Measurements from ENCODE around the gene CFAP410. TPM values are rescaled to one million over a fixed set of nuclear protein-coding genes. Genes with fewer than 3 reads are reported as not detected.

Gene CFAP410
- total RNA-seq, 1 donor from 2014 or later: 23.9 TPM

- H3K4me1 Mint-ChIP-seq: peaks cover 4% of the 10 kb centered on the region
- peaks cover 5% of the 10 kb centered on the region for H3K9me3 Mint-ChIP-seq
- peak; percentile 36 for TF ChIP-seq CTCF (conservative IDR thresholded peaks at IDR 0.05)
- H3K27me3 Mint-ChIP-seq (ENCODE audit: low read depth): peaks cover 17% of the 10 kb centered on the region
- H3K27ac Mint-ChIP-seq (ENCODE audit: unreplicated experiment): no peak overlapping the region
- H3K4me3 Mint-ChIP-seq: no peak overlapping the region
- no peak for DNase-seq (ENCODE audit: low read depth, low spot score)
- no peaks in the 10 kb centered on the region for H3K36me3 Mint-ChIP-seq (ENCODE audit: low read depth)
These were observed 38.2 kb upstream of the CFAP410 start for GRCh38 chr21:44377201-44377921.

DNA sequence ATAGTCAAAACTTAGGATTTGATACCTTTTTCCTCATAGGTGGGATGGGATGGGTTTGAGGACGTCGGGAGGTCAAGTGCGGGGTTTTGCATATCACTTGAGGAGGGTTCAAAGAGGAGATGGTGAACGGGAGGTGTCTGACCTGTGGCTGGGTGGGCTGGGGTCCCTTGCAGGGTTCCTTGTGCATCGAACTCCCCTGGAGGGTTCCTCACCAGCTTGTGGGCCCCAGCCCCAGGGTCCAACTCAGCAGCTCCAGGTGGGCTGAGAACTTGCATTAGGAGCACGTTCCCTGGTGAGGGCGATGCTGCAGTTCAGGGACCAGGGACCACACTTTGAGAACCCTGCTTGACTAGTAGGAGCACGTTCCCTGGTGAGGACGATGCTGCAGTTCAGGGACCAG lies 37.4 kb upstream of the CFAP410 start:
- H3K27ac Mint-ChIP-seq (ENCODE audit: unreplicated experiment): peak overlapping the region; percentile 52
- no peaks in the 10 kb centered on the region for H3K9me3 Mint-ChIP-seq
- H3K4me3 Mint-ChIP-seq: no peak overlapping the region
- H3K36me3 Mint-ChIP-seq (ENCODE audit: low read depth): no peaks in the 10 kb centered on the region
- H3K27me3 Mint-ChIP-seq (ENCODE audit: low read depth): peaks cover 16% of the 10 kb centered on the region
- H3K4me1 Mint-ChIP-seq: peaks cover 4% of the 10 kb centered on the region
- no peak for DNase-seq (ENCODE audit: low read depth, low spot score)
- no peak for TF ChIP-seq CTCF (conservative IDR thresholded peaks at IDR 0.05)

DNA sequence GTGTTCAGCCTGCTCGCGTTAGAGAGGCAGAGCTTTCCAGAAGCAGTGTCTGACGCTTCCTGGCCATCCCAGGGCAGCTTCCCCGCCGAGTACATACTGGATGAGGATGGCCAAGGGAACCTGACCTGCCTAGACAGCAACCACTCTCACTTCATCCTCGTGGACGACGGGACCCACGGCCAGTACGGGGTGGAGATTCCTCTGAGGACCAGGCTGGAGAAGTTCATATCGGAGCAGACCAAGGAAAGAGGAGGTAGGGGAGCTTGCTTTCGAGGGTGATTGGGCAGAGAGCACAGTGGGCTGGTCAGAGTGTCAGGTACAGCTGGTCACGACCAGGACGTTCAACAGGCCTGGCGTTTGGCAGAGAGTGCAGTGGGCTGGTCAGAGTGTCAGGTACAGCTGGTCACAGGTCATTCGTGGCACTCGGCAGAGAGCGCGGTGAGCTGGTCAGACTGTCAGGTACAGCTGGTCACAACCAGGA lies 36.6 kb upstream of the CFAP410 start:
- Mint-ChIP-seq H3K4me1 (peaks cover 4% of the 10 kb centered on the region), H3K36me3 (ENCODE audit: low read depth) (no peaks in the 10 kb centered on the region), H3K4me3 (no peak overlapping the region), H3K27me3 (ENCODE audit: low read depth) (peaks cover 19% of the 10 kb centered on the region), H3K27ac (ENCODE audit: unreplicated experiment) (peak overlapping the region; percentile 29), H3K9me3 (no peaks in the 10 kb centered on the region)
- DNase-seq (ENCODE audit: low read depth, low spot score): no peak
- no peak for TF ChIP-seq CTCF (conservative IDR thresholded peaks at IDR 0.05)

GRCh38 chr21:44375281-44375651 lies 36.1 kb upstream of the CFAP410 start:
- Mint-ChIP-seq H3K9me3 (no peaks in the 10 kb centered on the region), H3K4me3 (no peak overlapping the region), H3K4me1 (peaks cover 1% of the 10 kb centered on the region), H3K27ac (ENCODE audit: unreplicated experiment) (no peak overlapping the region), H3K36me3 (ENCODE audit: low read depth) (no peaks in the 10 kb centered on the region), H3K27me3 (ENCODE audit: low read depth) (peaks cover 23% of the 10 kb centered on the region)
- TF ChIP-seq CTCF (conservative IDR thresholded peaks at IDR 0.05): no peak
- no peak for DNase-seq (ENCODE audit: low read depth, low spot score)

GRCh38 chr21:44374601-44375280 lies 35.6 kb upstream of the CFAP410 start:
- TF ChIP-seq CTCF (conservative IDR thresholded peaks at IDR 0.05): no peak
- H3K36me3 Mint-ChIP-seq (ENCODE audit: low read depth): no peaks in the 10 kb centered on the region
- no peak overlapping the region for H3K4me3 Mint-ChIP-seq
- no peaks in the 10 kb centered on the region for H3K9me3 Mint-ChIP-seq
- no peak for DNase-seq (ENCODE audit: low read depth, low spot score)
- no peak overlapping the region for H3K27ac Mint-ChIP-seq (ENCODE audit: unreplicated experiment)
- no peaks in the 10 kb centered on the region for H3K4me1 Mint-ChIP-seq
- peaks cover 25% of the 10 kb centered on the region for H3K27me3 Mint-ChIP-seq (ENCODE audit: low read depth)

Measured in neural crest cell (in vitro differentiated cells).